ENCODE measurements around the gene POLR2J3.
"Not testable (repeated sequence)": the region's sequence is repeated elsewhere in the genome, so short reads cannot be mapped to it uniquely, and the experiment has no call there.

Gene POLR2J3

DNA sequence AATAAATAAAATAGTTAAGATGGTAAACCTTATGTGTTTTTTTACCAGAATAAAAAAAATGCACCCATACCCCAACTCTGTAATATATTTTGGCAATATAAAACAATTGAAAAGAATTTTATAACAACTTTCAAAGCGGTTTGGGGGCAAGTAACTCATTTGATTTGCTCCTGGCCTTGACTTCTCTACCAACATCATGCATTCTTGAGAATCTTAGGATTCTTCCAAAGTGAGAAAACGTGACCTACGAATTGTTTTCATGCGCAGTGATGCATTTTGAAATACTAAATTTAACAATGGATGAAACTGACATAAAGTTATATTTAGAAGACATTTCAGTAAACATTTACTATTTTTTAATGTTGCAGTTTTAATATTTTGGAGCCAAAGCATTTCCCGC is 51.6 kb downstream of the POLR2J3 start:
- DNase-seq (ENCODE audit: low read depth, low spot score), result not testable (repeated sequence)

DNA sequence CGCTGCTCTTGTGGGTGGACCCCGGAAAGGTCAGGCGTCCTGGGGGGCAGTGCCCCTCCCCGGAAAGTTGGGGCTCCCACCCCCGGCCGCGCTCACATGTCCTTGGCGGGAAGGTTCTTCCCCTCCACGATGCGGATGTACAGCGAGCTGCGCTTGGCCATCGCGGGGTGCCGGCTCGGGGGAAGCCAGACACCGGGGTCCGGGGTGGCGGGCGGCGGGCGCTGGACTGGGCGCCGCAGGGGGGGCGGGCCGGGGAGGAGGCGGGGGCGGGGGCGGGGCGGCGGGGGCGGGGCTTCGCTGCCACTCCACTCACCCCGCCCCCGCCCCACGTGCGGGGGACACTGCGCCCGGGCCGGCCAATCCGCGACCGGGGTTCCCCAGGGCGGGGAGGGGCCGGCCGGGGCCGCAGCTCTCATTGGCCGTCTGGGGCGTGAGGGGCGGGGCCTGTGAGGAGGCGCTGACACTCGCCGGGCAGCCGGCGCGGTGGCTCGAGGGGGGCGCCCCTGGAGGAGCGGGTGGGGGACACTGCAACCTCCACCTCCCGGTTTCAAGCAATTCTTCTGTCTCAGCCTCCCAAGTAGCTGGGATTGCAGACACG is 54.7 kb downstream of the POLR2J3 start, which contains the start of gene RASA4B:
Gene RASA4B (minus strand): TSS at position 228 of the 598 bp plus-strand sequence. CDS start 67 bp downstream, at position 161.
- not testable (repeated sequence) for DNase-seq (ENCODE audit: low read depth, low spot score)

Data from smooth muscle cell of the brain vasculature (primary cell).